SJCRH30 (cell line): Measurements from ENCODE around the gene RBM23. TPM values are rescaled to one million over a fixed set of nuclear protein-coding genes. Genes with fewer than 3 reads are reported as not detected.
"Not testable (repeated sequence)": the region's sequence is repeated elsewhere in the genome, so short reads cannot be mapped to it uniquely, and the experiment has no call there.

Source experiments
- DNase-seq, 2 experiments: peaks; one replicate each; pipeline ENCODE4 v3.0.0-alpha.2; 2015 to 2020
- H3K27ac ChIP-seq: fragments of 250-450 bp; sonication (Bioruptor Pico); 2 replicates; pipeline ENCODE4 v1.5.1; 2020; ENCODE audit warnings: mild to moderate bottlenecking, moderate library complexity
- H3K27me3 ChIP-seq: fragments of 250-450 bp; sonication (Bioruptor Pico); 2 replicates; pipeline ENCODE4 v1.5.1; 2020; ENCODE audit warnings: mild to moderate bottlenecking, moderate library complexity
- H3K36me3 ChIP-seq: fragments of 250-450 bp; sonication (Bioruptor Pico); 2 replicates; pipeline ENCODE4 v1.5.1; 2020; ENCODE audit warnings: mild to moderate bottlenecking, moderate library complexity
- H3K4me1 ChIP-seq: fragments of 250-450 bp; sonication (Bioruptor Pico); 2 replicates; pipeline ENCODE4 v1.5.1; 2020; ENCODE audit warnings: mild to moderate bottlenecking, moderate library complexity
- H3K4me3 ChIP-seq: fragments of 250-450 bp; sonication (Bioruptor Pico); 2 replicates; pipeline ENCODE4 v1.5.1; 2020; ENCODE audit warnings: mild to moderate bottlenecking, moderate library complexity
- H3K9me3 ChIP-seq: fragments of 250-450 bp; sonication (Bioruptor Pico); replicated peaks from 2 replicates; pipeline ENCODE4 v1.5.1; 2020; ENCODE audit warnings: mild to moderate bottlenecking, moderate library complexity
- total RNA-seq: library from RNA; depleted of rRNA; stranded (reverse); fragments of >200 nt; shearing (Covaris generic); gene quantifications from 2 replicates; pipeline ENCODE4 v1.2.3, GENCODE V29; 2014; rRNA removed

Gene RBM23
- total RNA-seq, 1 experiment from 2014 or later, result 83.8 TPM

DNA sequence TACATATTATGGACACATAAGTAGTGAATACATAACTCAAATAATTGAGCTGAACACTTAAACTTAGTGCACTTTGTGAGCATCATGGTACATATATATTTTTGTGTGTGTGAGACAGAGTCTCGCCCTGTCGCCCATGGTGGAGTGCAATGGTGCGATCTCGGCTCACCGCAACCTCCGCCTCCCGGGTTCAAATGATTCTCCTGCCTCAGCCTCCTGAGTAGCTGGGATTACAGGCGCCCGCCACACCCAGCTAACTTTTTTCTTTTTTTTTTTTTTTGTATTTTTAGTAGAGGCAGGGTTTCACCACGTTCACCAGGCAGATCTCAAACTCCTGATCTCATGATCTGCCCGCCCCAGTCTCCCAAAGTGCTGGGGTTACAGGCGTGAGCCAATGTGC is 66.8 kb downstream of the RBM23 start:
- H3K27me3 ChIP-seq, H3K36me3 ChIP-seq, H3K4me3 ChIP-seq, H3K27ac ChIP-seq, H3K9me3 ChIP-seq, DNase-seq: not testable (repeated sequence)
- peaks cover 24% of the 10 kb centered on the region for H3K4me1 ChIP-seq

DNA sequence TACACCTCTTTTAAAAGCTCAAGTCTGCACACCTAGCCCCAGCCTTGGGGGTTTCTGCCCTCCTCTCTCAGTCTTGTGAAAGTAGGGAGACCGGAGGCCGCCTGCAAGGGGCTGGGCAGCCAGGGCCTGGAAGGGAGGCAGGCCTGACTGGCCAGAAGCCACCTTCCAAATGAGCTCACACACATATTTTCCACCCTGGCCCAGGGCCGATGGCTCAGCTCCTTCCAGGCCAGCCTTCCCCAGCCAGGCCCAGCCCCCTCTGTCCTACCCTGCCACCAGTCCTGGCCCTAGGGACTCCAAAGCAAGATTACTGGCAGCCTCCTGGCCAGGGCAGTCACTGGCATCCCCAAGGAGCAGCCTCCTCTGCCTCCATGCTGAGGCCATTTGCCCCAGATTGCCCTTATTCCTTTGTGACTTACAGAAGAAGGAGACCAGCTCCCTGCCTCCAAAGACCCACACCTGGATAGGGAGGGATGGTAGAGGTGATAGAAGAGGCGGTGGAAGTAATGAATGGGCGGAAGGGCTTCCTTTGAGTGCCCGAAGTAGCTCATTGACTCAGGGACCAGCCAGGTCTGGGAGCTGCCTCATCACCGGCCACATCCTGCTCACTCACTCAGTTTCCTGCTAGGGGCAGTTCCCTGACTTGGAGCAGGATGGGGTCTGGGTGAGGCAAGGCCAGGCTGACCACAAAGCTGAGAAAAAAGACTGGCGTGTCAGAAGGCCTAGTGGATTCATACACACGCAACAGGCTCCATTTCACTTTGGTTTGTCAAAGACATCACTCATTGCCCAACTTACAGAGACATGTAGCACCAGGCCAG is 67.8 kb downstream of the RBM23 start:
- no peaks in the 10 kb centered on the region for H3K9me3 ChIP-seq
- peaks cover 4% of the 10 kb centered on the region for H3K36me3 ChIP-seq
- no peak for DNase-seq
- no peak overlapping the region for H3K4me3 ChIP-seq
- no peaks in the 10 kb centered on the region for H3K27me3 ChIP-seq
- H3K4me1 ChIP-seq, result peaks cover 34% of the 10 kb centered on the region
- H3K27ac ChIP-seq, result no peak overlapping the region

DNA sequence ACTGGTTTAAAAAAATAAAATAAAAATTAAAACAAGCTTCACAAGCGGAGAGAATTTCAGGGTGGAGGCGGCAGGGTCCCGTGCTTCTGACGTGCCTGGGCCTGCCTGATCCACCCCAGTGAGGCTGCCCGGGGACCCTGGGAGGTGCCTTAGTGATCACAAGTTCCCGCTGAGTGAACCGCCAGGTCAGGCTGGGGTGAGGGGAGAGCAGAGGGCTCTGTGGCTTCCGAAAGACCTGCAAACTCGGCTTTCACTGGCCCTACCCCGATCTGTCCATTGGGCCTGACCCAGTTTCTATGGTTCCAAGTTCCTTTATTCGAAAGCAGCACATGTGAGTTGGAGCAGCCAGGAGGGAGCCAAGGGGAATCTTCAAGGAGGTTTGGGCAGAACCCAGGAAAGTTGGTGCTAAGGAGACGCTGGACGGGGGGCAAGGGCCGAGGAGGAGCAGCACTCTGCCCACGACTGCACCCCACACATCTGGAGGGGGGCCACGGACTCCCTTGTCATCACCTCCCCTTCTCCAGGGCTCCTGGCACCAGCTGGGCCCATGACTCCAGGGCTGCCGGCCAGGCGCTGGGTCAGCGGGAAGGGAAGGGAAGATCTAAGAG is 69.6 kb downstream of the RBM23 start:
- DNase-seq, result peak; percentile 72 to 77
- no peaks in the 10 kb centered on the region for H3K27me3 ChIP-seq
- H3K4me3 ChIP-seq, result peak overlapping the region; percentile 10
- H3K9me3 ChIP-seq, result no peaks in the 10 kb centered on the region
- peak overlapping the region; percentile 96 for H3K27ac ChIP-seq
- H3K4me1 ChIP-seq, result peaks cover 43% of the 10 kb centered on the region
- H3K36me3 ChIP-seq, result peaks cover 16% of the 10 kb centered on the region

DNA sequence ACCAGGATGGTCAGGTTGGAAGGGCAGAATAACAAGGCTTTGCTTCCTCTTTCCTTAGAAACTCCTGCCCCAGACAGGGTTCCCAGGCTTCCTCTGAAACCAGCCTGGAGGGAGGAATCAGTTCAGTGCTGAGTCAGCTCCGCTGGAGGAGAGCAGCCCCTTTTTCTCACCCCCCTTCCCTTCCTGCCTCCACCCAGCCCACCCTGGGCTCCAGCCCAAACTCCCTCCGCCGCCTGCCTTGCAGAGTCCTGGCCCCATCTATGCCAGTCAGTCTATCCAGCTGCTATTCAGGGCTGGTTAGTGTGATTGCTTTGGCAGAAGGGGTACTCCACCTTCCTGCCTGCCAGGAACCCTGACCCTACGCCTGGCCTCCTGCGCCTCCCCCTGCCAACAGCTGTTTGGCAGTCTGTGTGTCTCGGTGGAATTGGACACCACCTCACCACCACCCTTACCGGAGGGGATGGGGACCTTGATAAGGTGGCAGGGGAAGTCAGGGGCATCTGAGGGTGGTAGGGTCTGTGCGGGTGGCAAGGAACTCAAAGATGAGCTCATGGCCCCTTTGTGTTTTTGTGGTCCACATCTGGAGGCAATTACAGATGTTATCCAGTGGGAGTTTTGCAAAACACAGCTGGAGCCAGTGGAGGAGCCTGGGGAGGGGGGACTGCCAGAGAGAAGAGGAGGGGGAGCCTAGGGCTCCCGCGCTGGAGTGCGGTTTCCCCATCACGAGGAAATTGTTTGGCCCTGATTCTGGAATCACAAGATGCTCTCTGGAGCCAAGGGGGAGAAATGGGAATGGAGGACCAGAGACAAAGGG is 70.4 kb downstream of the RBM23 start:
- H3K4me3 ChIP-seq, result peak overlapping the region; percentile 31
- peak; percentile 90 for DNase-seq
- H3K9me3 ChIP-seq, result no peaks in the 10 kb centered on the region
- peak overlapping the region; percentile 96 for H3K27ac ChIP-seq
- peaks cover 43% of the 10 kb centered on the region for H3K4me1 ChIP-seq
- H3K36me3 ChIP-seq, result peaks cover 22% of the 10 kb centered on the region
- no peaks in the 10 kb centered on the region for H3K27me3 ChIP-seq

DNA sequence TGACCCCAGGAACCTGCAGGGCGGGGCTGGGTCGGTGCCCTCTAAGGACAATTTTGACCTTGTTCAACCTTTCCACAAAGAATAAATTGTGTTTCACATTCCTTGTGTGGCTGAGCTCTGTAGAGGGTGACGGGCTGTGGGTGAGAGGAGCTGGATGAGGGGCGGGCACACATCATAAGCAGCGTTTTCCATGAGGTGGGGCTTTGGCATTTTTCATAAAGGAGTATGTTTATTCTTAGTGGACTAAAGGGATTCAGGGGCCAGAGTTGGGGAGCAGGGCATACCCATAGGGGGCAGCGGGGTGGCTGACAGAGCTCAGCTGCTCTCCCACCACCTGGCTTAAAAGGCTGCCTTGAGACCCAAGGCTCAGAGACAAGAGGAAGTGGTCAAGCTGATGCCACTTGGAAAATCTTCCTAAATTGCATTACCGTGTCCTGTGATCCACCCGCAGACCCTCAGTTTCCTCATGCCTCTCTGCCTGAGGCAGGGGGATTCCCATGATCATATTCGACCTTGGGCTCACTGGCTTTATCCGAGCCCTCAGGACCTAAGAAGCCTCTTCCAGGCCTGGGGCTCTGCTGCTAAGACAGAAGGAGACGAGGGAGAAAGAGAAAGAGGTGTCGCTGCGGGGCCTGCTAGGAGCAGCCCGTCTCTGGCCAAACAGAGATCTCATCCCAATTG is 71.1 kb downstream of the RBM23 start:
- H3K27me3 ChIP-seq, result no peaks in the 10 kb centered on the region
- H3K4me3 ChIP-seq, result peak overlapping the region; percentile 31
- peaks cover 42% of the 10 kb centered on the region for H3K4me1 ChIP-seq
- H3K36me3 ChIP-seq, result peaks cover 30% of the 10 kb centered on the region
- H3K27ac ChIP-seq, result peak overlapping the region; percentile 96
- no peaks in the 10 kb centered on the region for H3K9me3 ChIP-seq
- DNase-seq, result peak; percentile 87 to 88

DNA sequence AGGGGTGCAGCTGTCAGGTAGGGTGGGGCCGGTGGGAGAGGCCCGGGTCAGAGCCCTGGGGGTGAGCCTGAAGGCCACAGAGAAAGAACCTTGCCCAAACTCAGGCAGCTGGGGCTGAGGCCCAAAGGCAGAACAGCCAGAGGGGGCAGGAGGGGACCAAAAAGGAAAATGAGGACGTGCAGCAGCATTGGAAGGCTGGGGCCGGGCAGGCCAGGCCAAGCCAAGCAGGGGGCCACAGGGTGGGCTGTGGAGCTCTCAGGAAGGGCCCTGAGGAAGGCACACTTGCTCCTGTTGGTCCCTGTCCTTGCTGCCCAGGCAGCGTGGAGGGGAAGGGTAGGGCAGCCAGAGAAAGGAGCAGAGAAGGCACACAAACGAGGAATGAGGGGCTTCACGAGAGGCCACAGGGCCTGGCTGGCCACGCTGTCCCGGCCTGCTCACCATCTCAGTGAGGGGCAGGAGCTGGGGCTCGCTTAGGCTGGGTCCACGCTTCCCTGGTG is 72.1 kb downstream of the RBM23 start:
- H3K4me1 ChIP-seq, result peaks cover 40% of the 10 kb centered on the region
- H3K9me3 ChIP-seq, result no peaks in the 10 kb centered on the region
- H3K27me3 ChIP-seq, result no peaks in the 10 kb centered on the region
- H3K36me3 ChIP-seq, result peaks cover 39% of the 10 kb centered on the region
- DNase-seq, result peak; percentile 54 to 65
- H3K27ac ChIP-seq, result peak overlapping the region; percentile 78
- no peak overlapping the region for H3K4me3 ChIP-seq

DNA sequence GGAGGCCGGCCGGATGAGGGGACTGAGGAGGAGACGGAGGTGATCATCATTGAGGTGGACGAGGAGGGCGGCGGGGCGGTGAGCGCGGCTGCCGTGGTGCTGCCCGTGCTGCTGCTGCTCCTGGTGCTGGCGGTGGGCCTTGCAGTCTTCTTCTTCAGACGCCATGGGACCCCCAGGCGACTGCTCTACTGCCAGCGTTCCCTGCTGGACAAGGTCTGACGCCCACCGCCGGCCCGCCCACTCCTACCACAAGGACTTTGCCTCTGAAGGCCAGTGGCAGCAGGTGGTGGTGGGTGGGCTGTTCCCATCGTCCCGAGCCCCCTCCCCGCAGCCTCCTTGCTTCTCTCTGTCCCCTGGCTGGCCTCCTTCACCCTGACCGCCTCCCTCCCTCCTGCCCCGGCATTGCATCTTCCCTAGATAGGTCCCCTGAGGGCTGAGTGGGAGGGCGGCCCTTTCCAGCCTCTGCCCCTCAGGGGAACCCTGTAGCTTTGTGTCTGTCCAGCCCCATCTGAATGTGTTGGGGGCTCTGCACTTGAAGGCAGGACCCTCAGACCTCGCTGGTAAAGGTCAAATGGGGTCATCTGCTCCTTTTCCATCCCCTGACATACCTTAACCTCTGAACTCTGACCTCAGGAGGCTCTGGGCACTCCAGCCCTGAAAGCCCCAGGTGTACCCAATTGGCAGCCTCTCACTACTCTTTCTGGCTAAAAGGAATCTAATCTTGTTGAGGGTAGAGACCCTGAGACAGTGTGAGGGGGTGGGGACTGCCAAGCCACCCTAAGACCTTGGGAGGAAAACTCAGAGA is 72.9 kb downstream of the RBM23 start:
- peaks cover 44% of the 10 kb centered on the region for H3K36me3 ChIP-seq
- DNase-seq, result no peak
- peaks cover 37% of the 10 kb centered on the region for H3K4me1 ChIP-seq

DNA sequence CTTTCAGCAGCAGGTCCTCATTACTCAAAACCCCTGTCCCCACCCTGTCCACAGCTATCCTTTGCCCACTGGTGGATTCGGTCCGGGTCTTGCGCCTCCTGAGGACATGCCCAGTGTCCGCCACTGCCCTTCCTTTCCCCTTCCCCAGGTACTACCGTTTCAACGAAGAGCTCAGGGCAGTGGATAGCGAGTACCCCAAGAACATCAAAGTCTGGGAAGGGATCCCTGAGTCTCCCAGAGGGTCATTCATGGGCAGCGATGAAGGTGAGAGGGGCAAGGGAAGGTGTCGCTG is 73.9 kb downstream of the RBM23 start:
- Histone ChIP-seq H3K9me3 (no peaks in the 10 kb centered on the region), H3K36me3 (peaks cover 45% of the 10 kb centered on the region), H3K27ac (no peak overlapping the region), H3K27me3 (no peaks in the 10 kb centered on the region), H3K4me1 (peaks cover 35% of the 10 kb centered on the region), H3K4me3 (no peak overlapping the region)
- no peak for DNase-seq

More for the DNA sequence above, 72.9 kb downstream of the RBM23 start:
- no peak overlapping the region for H3K4me3 ChIP-seq
- H3K9me3 ChIP-seq, result no peaks in the 10 kb centered on the region
- H3K27me3 ChIP-seq, result no peaks in the 10 kb centered on the region
- peak overlapping the region; percentile 78 for H3K27ac ChIP-seq

DNA sequence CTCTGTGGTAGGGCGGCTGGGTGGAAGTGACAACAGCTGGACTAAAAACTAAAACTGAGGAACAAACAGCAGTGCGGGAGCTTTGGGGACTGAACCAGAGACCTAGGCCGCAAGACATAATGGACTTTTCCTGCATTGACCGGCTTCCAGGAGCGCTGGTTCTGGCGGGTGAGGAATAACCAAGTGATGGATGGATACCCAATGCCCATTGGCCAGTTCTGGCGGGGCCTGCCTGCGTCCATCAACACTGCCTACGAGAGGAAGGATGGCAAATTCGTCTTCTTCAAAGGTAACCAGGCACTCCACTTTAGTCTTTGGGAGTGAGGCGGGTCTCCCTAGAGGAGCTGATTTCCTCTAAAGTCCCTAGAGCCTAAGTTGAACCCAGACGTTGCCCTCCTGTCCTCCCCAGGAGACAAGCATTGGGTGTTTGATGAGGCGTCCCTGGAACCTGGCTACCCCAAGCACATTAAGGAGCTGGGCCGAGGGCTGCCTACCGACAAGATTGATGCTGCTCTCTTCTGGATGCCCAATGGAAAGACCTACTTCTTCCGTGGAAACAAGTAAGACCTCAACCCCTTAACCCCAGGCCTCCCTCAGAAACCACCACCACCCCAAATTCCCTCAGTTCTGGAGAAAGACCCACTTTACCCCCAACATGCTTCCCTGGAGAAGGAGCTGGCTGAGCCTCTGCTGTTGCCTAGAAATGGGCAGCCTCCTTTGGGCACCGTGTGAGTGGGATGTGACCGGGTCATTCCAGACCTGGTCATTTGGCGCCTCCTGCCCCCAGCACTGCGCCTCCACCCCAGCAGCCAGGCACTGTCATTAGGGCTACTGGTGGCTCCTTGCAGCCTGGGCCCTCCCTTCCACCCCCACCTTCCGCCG is 74.5 kb downstream of the RBM23 start:
- Histone ChIP-seq H3K9me3 (no peaks in the 10 kb centered on the region), H3K4me3 (no peak overlapping the region), H3K36me3 (peaks cover 47% of the 10 kb centered on the region), H3K4me1 (peaks cover 29% of the 10 kb centered on the region), H3K27ac (no peak overlapping the region), H3K27me3 (no peaks in the 10 kb centered on the region)
- DNase-seq, result no peak

Other genes starting within 250 kb of the RBM23 start
- 134 and 145 TPM in 2 replicates for gene OXA1L, start 152.5 kb downstream of the RBM23 start, total RNA-seq
- 46.2 and 47.8 TPM in 2 replicates for gene SLC7A7, start 103.7 kb downstream of the RBM23 start, total RNA-seq
- gene MRPL52, start 89.3 kb downstream of the RBM23 start, total RNA-seq, result 65.1 and 95.5 TPM in 2 replicates
- 96.7 and 98.7 TPM in 2 replicates for gene MMP14, start 82.6 kb downstream of the RBM23 start, total RNA-seq
- gene LRP10, start 47.4 kb downstream of the RBM23 start, total RNA-seq, result 12.2 and 12.5 TPM in 2 replicates
- not detected in 2 replicates for gene REM2, start 35.9 kb downstream of the RBM23 start, total RNA-seq
- 104 and 113 TPM in 2 replicates for gene PRMT5, start 10.2 kb upstream of the RBM23 start, total RNA-seq
- 42.9 and 44.5 TPM in 2 replicates for gene HAUS4, start 37.9 kb upstream of the RBM23 start, total RNA-seq
- 41.1 and 47.3 TPM in 2 replicates for gene AJUBA, start 63.4 kb upstream of the RBM23 start, total RNA-seq
- gene C14orf93, start 91.0 kb upstream of the RBM23 start, total RNA-seq, result 11.9 and 13.5 TPM in 2 replicates
- gene PSMB5, start 115.8 kb upstream of the RBM23 start, total RNA-seq, result 224 and 242 TPM in 2 replicates
- gene PSMB11, start 123.1 kb upstream of the RBM23 start, total RNA-seq, result not detected in 2 replicates
- 8.3 and 9.6 TPM in 2 replicates for gene CDH24, start 138.4 kb upstream of the RBM23 start, total RNA-seq
- 143 and 164 TPM in 2 replicates for gene ACIN1, start 176.0 kb upstream of the RBM23 start, total RNA-seq
- 43.6 and 46.0 TPM in 2 replicates for gene C14orf119, start 176.4 kb upstream of the RBM23 start, total RNA-seq
- not detected in 2 replicates for gene CIROP, start 185.8 kb upstream of the RBM23 start, total RNA-seq
- gene CEBPE, start 200.1 kb upstream of the RBM23 start, total RNA-seq, result not detected in 2 replicates